ENCODE measurements around the gene CNTROB.
A peak's percentile ranks its signal among the peaks of the same experiment; 100 is the strongest.

Gene CNTROB

DNA sequence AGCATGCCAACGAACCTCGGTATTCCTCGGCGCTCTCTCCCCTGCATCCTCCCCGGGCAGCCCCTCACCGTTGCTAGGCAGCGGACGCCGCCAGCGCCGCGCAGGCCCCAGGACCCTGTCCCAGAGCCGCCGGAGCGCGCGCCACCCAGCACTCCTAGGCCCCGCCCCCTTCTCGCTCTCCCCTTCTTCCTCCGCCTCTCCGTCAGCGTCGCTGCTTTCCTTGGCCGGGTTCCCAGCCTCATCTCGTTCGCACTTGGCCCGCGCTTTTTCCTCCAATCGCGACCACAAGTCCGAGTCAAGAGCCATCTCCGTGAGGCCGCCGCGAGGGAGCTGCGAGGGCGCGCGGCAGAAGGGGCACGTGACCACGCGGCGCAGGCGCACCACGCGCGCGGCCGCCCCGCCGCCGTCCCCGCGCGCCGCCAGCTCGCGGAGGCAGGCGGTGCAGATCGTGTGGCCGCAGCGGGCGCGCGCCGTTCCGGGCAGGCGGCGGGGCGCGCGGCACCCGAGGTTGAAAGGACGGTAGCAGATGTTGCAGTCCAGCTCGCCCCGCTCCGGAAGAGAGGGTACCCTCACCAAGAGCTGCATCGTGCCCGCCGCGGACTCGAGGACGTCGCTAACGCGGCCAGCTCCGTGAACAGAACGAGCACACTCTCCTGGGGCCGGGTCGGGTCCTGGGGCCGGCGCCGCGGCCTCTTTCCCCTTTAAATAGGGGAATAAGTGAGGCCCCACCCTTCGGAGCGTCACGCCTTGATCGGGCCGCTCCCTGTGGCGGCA, 16.2 kb upstream of the CNTROB start, which contains the start of gene RNF227:
RNF227 (minus strand) TSS at position 679 of the 774 bp plus-strand sequence; CDS start at position 585, 94 bp downstream.
- TF ChIP-seq, protein P1, sequence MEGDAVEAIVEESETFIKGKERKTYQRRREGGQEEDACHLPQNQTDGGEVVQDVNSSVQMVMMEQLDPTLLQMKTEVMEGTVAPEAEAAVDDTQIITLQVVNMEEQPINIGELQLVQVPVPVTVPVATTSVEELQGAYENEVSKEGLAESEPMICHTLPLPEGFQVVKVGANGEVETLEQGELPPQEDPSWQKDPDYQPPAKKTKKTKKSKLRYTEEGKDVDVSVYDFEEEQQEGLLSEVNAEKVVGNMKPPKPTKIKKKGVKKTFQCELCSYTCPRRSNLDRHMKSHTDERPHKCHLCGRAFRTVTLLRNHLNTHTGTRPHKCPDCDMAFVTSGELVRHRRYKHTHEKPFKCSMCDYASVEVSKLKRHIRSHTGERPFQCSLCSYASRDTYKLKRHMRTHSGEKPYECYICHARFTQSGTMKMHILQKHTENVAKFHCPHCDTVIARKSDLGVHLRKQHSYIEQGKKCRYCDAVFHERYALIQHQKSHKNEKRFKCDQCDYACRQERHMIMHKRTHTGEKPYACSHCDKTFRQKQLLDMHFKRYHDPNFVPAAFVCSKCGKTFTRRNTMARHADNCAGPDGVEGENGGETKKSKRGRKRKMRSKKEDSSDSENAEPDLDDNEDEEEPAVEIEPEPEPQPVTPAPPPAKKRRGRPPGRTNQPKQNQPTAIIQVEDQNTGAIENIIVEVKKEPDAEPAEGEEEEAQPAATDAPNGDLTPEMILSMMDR (IDR thresholded peaks at IDR 0.05; ENCODE audit: borderline replicate concordance, control extremely low read depth, extremely low read depth, insufficient read depth, missing control alignments) = no peak
- DNase-seq (ENCODE audit: low spot score) = peak; percentile 86
- in situ Hi-C loops (cut with MboI; ENCODE audit: low sequenced_read_pairs, unreplicated experiment) = no loop called here

DNA sequence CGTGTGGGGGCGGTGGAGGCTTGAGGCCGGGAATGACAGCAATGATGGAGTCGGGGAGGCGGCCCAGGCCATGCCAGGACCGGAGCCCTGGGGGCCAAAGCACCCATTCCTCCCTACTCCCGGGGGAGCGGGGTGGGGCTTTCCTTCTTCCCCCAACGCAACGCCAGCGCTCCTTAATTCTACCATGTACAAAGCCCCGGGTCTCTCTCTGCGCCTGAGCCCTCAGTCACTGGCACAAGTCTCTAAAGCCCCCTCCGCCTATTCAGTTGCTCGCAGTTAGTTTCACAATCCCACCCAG, 15.7 kb upstream of the CNTROB start:
- DNase-seq (ENCODE audit: low spot score) = no peak
- TF ChIP-seq, protein P1 (IDR thresholded peaks at IDR 0.05; ENCODE audit: borderline replicate concordance, control extremely low read depth, extremely low read depth, insufficient read depth, missing control alignments) = no peak
- in situ Hi-C loops (cut with MboI; ENCODE audit: low sequenced_read_pairs, unreplicated experiment) = no loop called here

DNA sequence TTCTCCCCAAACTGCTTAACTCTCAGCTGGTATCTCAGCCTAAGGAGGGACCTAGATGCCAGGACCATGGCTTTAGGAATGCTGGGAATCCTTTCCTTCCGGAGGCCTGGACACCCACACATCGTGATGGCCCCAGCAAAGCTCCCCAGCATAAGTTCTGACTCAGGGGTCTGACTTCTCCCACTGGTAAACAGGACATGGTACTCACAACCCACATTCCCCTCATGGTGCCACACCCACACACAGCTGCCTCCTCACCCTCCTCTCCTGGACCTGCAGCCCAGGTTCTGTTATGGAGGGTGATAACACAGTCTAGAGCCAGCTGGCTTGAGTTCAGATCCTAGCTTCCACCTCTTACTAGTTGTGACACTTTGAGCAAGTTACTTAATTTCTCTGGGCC, 15.2 kb upstream of the CNTROB start:
- TF ChIP-seq, protein P1 (IDR thresholded peaks at IDR 0.05; ENCODE audit: borderline replicate concordance, control extremely low read depth, extremely low read depth, insufficient read depth, missing control alignments) = no peak
- DNase-seq (ENCODE audit: low spot score) = no peak
- in situ Hi-C loops (cut with MboI; ENCODE audit: low sequenced_read_pairs, unreplicated experiment) = no loop called here

DNA sequence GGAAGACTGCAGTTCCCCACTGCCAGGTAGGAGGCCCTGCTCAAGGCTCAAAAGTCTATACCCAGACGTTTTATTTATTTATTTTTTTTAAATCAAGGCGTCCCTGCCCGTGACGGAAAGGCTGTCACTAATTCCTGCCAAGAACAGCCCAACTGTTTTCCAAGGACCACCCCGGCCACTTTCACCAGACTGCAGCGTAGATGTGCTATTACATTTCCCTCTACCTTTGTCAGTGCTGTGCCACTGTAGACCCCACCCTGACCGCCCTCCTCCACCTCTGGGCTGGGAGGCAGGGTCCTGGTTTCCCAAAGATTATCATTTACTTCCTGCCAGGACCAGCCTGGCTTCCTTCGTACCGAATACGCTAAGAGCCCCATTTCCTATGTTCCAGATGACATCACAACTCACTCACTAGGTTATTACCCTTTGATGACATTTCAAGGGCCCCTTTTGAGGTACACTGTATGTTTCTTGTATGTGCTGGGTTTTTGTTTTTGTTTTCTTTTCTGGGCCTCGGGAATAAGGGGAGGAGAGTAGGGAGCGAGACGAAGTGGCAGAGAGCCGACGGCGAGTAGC, 9.6 kb upstream of the CNTROB start:
- in situ Hi-C loops (cut with MboI; ENCODE audit: low sequenced_read_pairs, unreplicated experiment) = no loop called here
- TF ChIP-seq, protein P1 (IDR thresholded peaks at IDR 0.05; ENCODE audit: borderline replicate concordance, control extremely low read depth, extremely low read depth, insufficient read depth, missing control alignments) = no peak
- DNase-seq (ENCODE audit: low spot score) = no peak

DNA sequence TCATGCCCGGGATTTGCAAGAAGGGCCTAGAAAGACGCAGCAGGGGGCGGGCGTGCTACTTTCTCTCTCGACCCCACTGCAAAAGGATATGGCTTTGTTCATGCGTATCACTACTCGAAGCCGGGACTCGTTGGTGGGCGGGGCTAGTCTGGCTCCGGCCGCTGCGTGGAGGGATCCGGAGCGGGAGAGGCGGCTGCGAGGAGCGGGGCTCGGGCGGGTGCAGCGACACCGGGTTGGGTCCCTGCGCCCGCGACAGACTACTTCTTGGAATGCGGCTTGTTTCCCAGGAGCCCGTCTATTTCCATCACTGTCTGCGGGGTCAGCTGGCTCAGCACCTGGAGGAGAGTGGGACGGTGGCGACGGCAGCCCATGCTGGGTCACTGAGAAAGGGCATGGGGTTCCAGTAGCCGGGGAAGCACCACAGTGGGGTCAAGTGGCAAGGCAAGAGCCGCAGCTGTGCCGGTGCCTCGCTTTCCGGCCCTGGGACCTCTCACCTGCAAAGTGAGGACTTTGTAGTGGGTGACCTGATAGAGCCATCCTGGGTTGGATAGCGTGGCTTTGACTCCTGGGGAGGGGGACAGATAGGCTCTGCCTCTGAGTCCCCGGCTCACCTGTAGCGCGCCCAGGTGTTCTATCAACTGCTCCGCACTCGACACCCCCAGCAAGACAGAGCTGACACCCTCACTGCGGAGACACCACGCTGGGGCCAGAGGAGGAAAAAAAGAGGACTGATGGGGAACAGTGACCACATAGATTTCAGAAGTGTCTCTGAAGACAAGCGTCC, 9.0 kb upstream of the CNTROB start:
- in situ Hi-C loops (cut with MboI; ENCODE audit: low sequenced_read_pairs, unreplicated experiment) = no loop called here
- peak; percentile 84 for DNase-seq (ENCODE audit: low spot score)

DNA sequence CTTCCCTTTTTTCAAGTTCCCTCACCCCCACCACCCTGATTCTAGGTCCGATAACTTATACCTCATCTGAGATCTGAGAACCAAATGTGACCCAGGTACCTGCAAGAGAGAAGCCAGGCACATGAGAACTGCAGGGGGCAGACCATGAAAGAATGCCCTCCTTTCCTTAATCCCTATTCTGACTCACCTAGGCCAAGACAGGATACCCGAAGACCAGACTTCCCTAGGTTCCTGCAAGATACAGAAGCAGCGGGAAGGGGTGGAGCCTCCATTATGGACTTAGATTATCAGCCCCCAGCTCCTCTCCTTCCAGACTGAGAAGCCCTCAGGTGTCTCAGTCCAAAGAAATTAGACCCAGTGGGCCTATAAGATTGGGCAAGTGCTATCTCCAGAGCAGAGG, 4.4 kb upstream of the CNTROB start:
- in situ Hi-C loops (cut with MboI; ENCODE audit: low sequenced_read_pairs, unreplicated experiment) = no loop called here
- TF ChIP-seq, protein P1 (IDR thresholded peaks at IDR 0.05; ENCODE audit: borderline replicate concordance, control extremely low read depth, extremely low read depth, insufficient read depth, missing control alignments) = no peak
- no peak for DNase-seq (ENCODE audit: low spot score)

More for the DNA sequence above, 9.0 kb upstream of the CNTROB start:
- TF ChIP-seq, protein P1 (IDR thresholded peaks at IDR 0.05; ENCODE audit: borderline replicate concordance, control extremely low read depth, extremely low read depth, insufficient read depth, missing control alignments) = no peak
